IMR-90 (cell line): ENCODE data around the gene SEMA5A. TPM values are rescaled to one million over a fixed set of nuclear protein-coding genes. Genes with fewer than 3 reads are reported as not detected.

Experiments
- ATAC-seq: fragments of 200-7000 bp; cut with Tn5 transposase; 2 replicates; pipeline ENCODE4 v1.9.1; 2020; ENCODE audit warnings: low read depth, mild to moderate bottlenecking, moderate library complexity
- BruUV-seq: library from RNA; stranded (reverse); fragments of 400-500 nt; replicated peaks from 2 replicates; lab custom pipeline; 2021; lab: Mats Ljungman, UMichigan
- CTCF ChIA-PET: fragments of 300-600 bp; formaldehyde crosslinking; extraction: SDS; loops from one replicate; lab custom pipeline; 2021; ENCODE audit warnings: antibody characterized with exemption; lab: Yijun Ruan, JAX
- POLR2A ChIA-PET: fragments of 300-600 bp; sonication (Branson Sonifier 250); formaldehyde crosslinking; loops from one replicate; lab custom pipeline; 2022; ENCODE audit warnings: antibody characterized with exemption; ENCODE audit not compliant: unreplicated experiment; lab: Charles Lee
- DNase-seq: peaks from one replicate; pipeline ENCODE4 v3.0.0; 2013
- H2AFZ ChIP-seq: replicated peaks from 2 replicates; pipeline ENCODE3; 2013; ENCODE audit warnings: low read length, mild to moderate bottlenecking; ENCODE audit not compliant: poor library complexity
- H2AK5ac ChIP-seq: 2 replicates; pipeline ENCODE4 v1.6.1; 2013; ENCODE audit warnings: low read depth, low read length, inconsistent platforms
- H2AK9ac ChIP-seq: replicated peaks from 2 replicates; pipeline ENCODE3; 2013; ENCODE audit warnings: mild to moderate bottlenecking, low read depth, low read length, moderate library complexity; ENCODE audit not compliant: poor library complexity
- H2BK120ac ChIP-seq: 2 replicates; pipeline ENCODE4 v1.6.1; 2013; ENCODE audit warnings: low read depth, low read length, inconsistent platforms
- H2BK15ac ChIP-seq: 3 replicates; pipeline ENCODE4 v1.6.1; 2013; ENCODE audit warnings: low read depth, low read length, inconsistent platforms
- H2BK20ac ChIP-seq: 2 replicates; pipeline ENCODE4 v1.6.1; 2013; ENCODE audit warnings: low read depth, mild to moderate bottlenecking, inconsistent platforms, low read length, moderate library complexity
- H2BK5ac ChIP-seq: 2 replicates; pipeline ENCODE4 v1.6.1; 2013; ENCODE audit warnings: mild to moderate bottlenecking, low read depth, low read length, inconsistent platforms; ENCODE audit not compliant: poor library complexity, severe bottlenecking
- H3K14ac ChIP-seq: replicated peaks from 2 replicates; pipeline ENCODE4 v1.6.1; 2013; ENCODE audit warnings: low read depth, low read length, inconsistent platforms
- H3K18ac ChIP-seq: 2 replicates; pipeline ENCODE4 v1.6.1; 2013; ENCODE audit warnings: low read depth, low read length, control low read depth
- H3K23ac ChIP-seq: 2 replicates; pipeline ENCODE4 v1.6.1; 2013; ENCODE audit warnings: low read depth, low read length, inconsistent platforms
- H3K27ac ChIP-seq: 2 replicates; pipeline ENCODE4 v1.5.1; 2013; ENCODE audit warnings: mild to moderate bottlenecking, control low read depth, low read length; ENCODE audit not compliant: insufficient read depth
- H3K27me3 ChIP-seq: 2 replicates; pipeline ENCODE4 v1.6.1; 2013; ENCODE audit warnings: low read length; ENCODE audit not compliant: control insufficient read depth, insufficient read depth
- H3K36me3 ChIP-seq: 2 replicates; pipeline ENCODE4 v1.6.1; 2013; ENCODE audit warnings: low read length, mixed read lengths; ENCODE audit not compliant: control insufficient read depth, insufficient read depth
- H3K4ac ChIP-seq: 2 replicates; pipeline ENCODE4 v1.6.1; 2013; ENCODE audit warnings: low read depth, low read length, inconsistent platforms
- H3K4me1 ChIP-seq: 2 replicates; pipeline ENCODE4 v1.6.1; 2013; ENCODE audit warnings: low read length, mixed read lengths; ENCODE audit not compliant: control insufficient read depth, insufficient read depth
- H3K4me2 ChIP-seq: 2 replicates; pipeline ENCODE4 v1.6.1; 2013; ENCODE audit warnings: low read depth, mild to moderate bottlenecking, control low read depth, low read length, moderate library complexity
- H3K4me3 ChIP-seq: 2 replicates; pipeline ENCODE4 v1.5.1; 2013; ENCODE audit warnings: low read depth, mild to moderate bottlenecking, control low read depth, low read length, moderate library complexity; ENCODE audit not compliant: insufficient read depth
- H3K56ac ChIP-seq: 2 replicates; pipeline ENCODE4 v1.6.1; 2013; ENCODE audit warnings: low read length, inconsistent platforms; ENCODE audit not compliant: insufficient read depth; ENCODE audit errors: extremely low read depth
- H3K79me1 ChIP-seq, 2 experiments: 2 replicates each; pipeline ENCODE4 v1.6.1; 2013; ENCODE audit warnings: low read length in 2 of 2, inconsistent platforms in 1 of 2, low read depth in 1 of 2
- H3K9ac ChIP-seq: 2 replicates; pipeline ENCODE4 v1.6.1; 2013; ENCODE audit warnings: low read depth, low read length, control low read depth
- H3K9me1 ChIP-seq: 2 replicates; pipeline ENCODE4 v1.6.1; 2013; ENCODE audit warnings: low read length, inconsistent platforms; ENCODE audit not compliant: insufficient read depth
- H3K9me3 ChIP-seq: 2 replicates; pipeline ENCODE4 v1.6.1; 2013; ENCODE audit warnings: low read length; ENCODE audit not compliant: control insufficient read depth, insufficient read depth
- H4K20me1 ChIP-seq: 2 replicates; pipeline ENCODE4 v1.6.1; 2013; ENCODE audit warnings: low read length, inconsistent platforms; ENCODE audit not compliant: insufficient read depth
- H4K5ac ChIP-seq: 2 replicates; pipeline ENCODE4 v1.6.1; 2013; ENCODE audit warnings: mild to moderate bottlenecking, low read depth, low read length, control low read depth
- H4K8ac ChIP-seq, 2 experiments: 2 replicates each; pipeline ENCODE4 v1.6.1; 2013; ENCODE audit warnings: low read depth in 2 of 2, low read length in 2 of 2, control low read depth in 1 of 2, inconsistent platforms in 1 of 2
- H4K91ac ChIP-seq: 2 replicates; pipeline ENCODE4 v1.6.1; 2013; ENCODE audit warnings: low read depth, low read length, inconsistent platforms; ENCODE audit not compliant: insufficient read depth
- BHLHE40 ChIP-seq: fragments of 150-350 bp; IDR thresholded peaks from 2 replicates; pipeline ENCODE4 v1.6.1; 2016; ENCODE audit warnings: mild to moderate bottlenecking, low read depth, low read length
- CEBPB ChIP-seq: IDR thresholded peaks from 2 replicates; pipeline ENCODE4 v1.6.1; 2012; ENCODE audit warnings: low read depth, low read length, improper control_type of control experiment
- ELK1 ChIP-seq: fragments of 150-350 bp; IDR thresholded peaks from 2 replicates; pipeline ENCODE4 v1.6.1; 2016; ENCODE audit warnings: low read depth, mild to moderate bottlenecking, low read length, moderate library complexity, borderline replicate concordance
- FOS ChIP-seq: fragments of 150-350 bp; IDR thresholded peaks from 2 replicates; pipeline ENCODE4 v1.6.1; 2016; ENCODE audit warnings: low read depth, low read length
- MAFK ChIP-seq: IDR thresholded peaks from 2 replicates; pipeline ENCODE4 v1.6.1; 2012; ENCODE audit warnings: low read depth, low read length, improper control_type of control experiment
- MAZ ChIP-seq: IDR thresholded peaks from 2 replicates; pipeline ENCODE4 v1.6.1; 2012; ENCODE audit warnings: low read depth, mild to moderate bottlenecking, low read length, improper control_type of control experiment, moderate library complexity, borderline replicate concordance
- MXI1 ChIP-seq: IDR thresholded peaks from 2 replicates; pipeline ENCODE4 v1.6.1; 2012; ENCODE audit warnings: low read depth, mild to moderate bottlenecking, low read length, moderate library complexity, borderline replicate concordance
- NFE2L2 ChIP-seq: fragments of 150-350 bp; IDR thresholded peaks from 2 replicates; pipeline ENCODE4 v1.6.1; 2016; ENCODE audit warnings: low read depth, mild to moderate bottlenecking, low read length
- POLR2A ChIP-seq: IDR thresholded peaks from 2 replicates; pipeline ENCODE4 v1.6.1; 2012; ENCODE audit warnings: mild to moderate bottlenecking, low read depth, low read length
- RAD21 ChIP-seq: IDR thresholded peaks from 2 replicates; pipeline ENCODE4 v1.6.1; 2012; ENCODE audit warnings: low read length, improper control_type of control experiment
- RCOR1 ChIP-seq: IDR thresholded peaks from 2 replicates; pipeline ENCODE4 v1.6.1; 2012; ENCODE audit warnings: mild to moderate bottlenecking, low read length, improper control_type of control experiment; ENCODE audit not compliant: insufficient replicate concordance
- SMC3 ChIP-seq: fragments of 150-350 bp; IDR thresholded peaks from 2 replicates; pipeline ENCODE4 v1.6.1; 2016; ENCODE audit warnings: low read depth, mild to moderate bottlenecking, antibody characterized with exemption, low read length, moderate library complexity
- USF2 ChIP-seq: fragments of 150-350 bp; IDR thresholded peaks from 2 replicates; pipeline ENCODE4 v1.6.1; 2017; ENCODE audit warnings: mild to moderate bottlenecking, antibody characterized with exemption, low read length, low read depth
- WGBS, 2 experiments: methylation state at CpG; one replicate each; pipeline versions ENCODE4 v1.1.5 to v1.1.7; 2013; ENCODE audit warnings: missing lambda C conversion rate in 2 of 2; ENCODE audit not compliant: insufficient read length in 1 of 2; ENCODE audit errors: extremely low coverage in 2 of 2; 5-methylcytosine and 5-hydroxymethylcytosine counted together
- dilution Hi-C: fragments of 300-500 bp; cut with HindIII; formaldehyde crosslinking; loops from one replicate; pipeline ENCODE4 v1.14.3; 2018; ENCODE audit warnings: low sequenced_read_pairs; ENCODE audit not compliant: unreplicated experiment
- in situ Hi-C: fragments of 300-500 bp; cut with MboI; formaldehyde crosslinking; loops from 3 replicates; pipeline ENCODE4 v1.14.3; 2019; ENCODE audit warnings: low sequenced_read_pairs, inconsistent platforms, mixed read lengths
- intact Hi-C: fragments of 100-400 bp; cut with micrococcal nuclease; formaldehyde crosslinking; loops from 2 replicates; pipeline ENCODE4 v1.10.0; 2022
- polyA plus RNA-seq, 3 experiments: library from polyadenylated mRNA; depleted of rRNA; stranded (reverse); fragments of >200 nt; gene quantifications; 2 replicates each; pipeline ENCODE4 v1.2.3, GENCODE V29; 2012; ENCODE audit warnings: low replicate concordance in 1 of 3
- total RNA-seq: library from RNA; depleted of rRNA; stranded (reverse); fragments of >200 nt; gene quantifications from 2 replicates; pipeline ENCODE4 v1.2.3, GENCODE V29; 2012
- TF ChIP-seq, protein P1 (sequence below): conservative IDR thresholded peaks from 2 replicates; pipeline ENCODE4 v1.5.1; 2012; ENCODE audit warnings: mild to moderate bottlenecking, low read depth, low read length, improper control_type of control experiment

SEMA5A gene
- total and polyA plus RNA-seq, 2 of the 4 experiments (the other 2 are of a cell fraction), result 8.2 to 9.9 TPM

GRCh38 chr5:9347032-9347431, 198.8 kb downstream of the SEMA5A start:
- H3K9me3 ChIP-seq, result no peaks in the 10 kb centered on the region

More at GRCh38 chr5:9347032-9347431, 198.8 kb downstream of the SEMA5A start:
- Histone ChIP-seq H3K4me1 (peaks cover 19% of the 10 kb centered on the region), H3K36me3 (no peaks in the 10 kb centered on the region), H3K18ac (no peak overlapping the region), H3K4me2 (no peak overlapping the region), H2BK5ac (no peak overlapping the region), H2AK9ac (no peak overlapping the region), H3K56ac (no peak overlapping the region), H2BK20ac (no peak overlapping the region), H4K91ac (no peak overlapping the region), H3K79me1 (peaks cover 16 to 49% of the 10 kb centered on the region in 2 experiments; a peak in 3 of 4 replicates), H2AFZ (no peak overlapping the region), H3K9me1 (peaks cover 11% of the 10 kb centered on the region), H3K27ac (no peak overlapping the region), H2BK15ac (no peak overlapping the region), H4K20me1 (no peaks in the 10 kb centered on the region; the same call in 1 of the 2 replicates), H3K23ac (no peak overlapping the region), H4K8ac (no peak overlapping the region), H3K4ac (no peak overlapping the region), H3K14ac (no peak overlapping the region), H3K9ac (no peak overlapping the region), H2AK5ac (no peak overlapping the region), H4K5ac (no peak overlapping the region), H2BK120ac (no peak overlapping the region), H3K4me3 (no peak overlapping the region), H3K27me3 (no peaks in the 10 kb centered on the region)
- ChIA-PET POLR2A (no interaction called here), CTCF (interaction anchor here (0.7 kb wide), 1 partner anchor 348 kb away, joined by 6 read pairs; no protein-coding TSS in a partner anchor)
- dilution Hi-C loops, result no loop called here
- in situ Hi-C loops, result no loop called here
- WGBS, 2 experiments, result no CpG with 5 or more reads among the region's 3 CpGs
- ATAC-seq (no peak), DNase-seq (no peak)
- no TSS peak for BruUV-seq
- intact Hi-C loops, result no loop called here
- TF ChIP-seq POLR2A (no peak), MXI1 (no peak), MAZ (no peak), NFE2L2 (no peak), SMC3 (no peak), RCOR1 (no peak), CEBPB (no peak), MAFK (no peak), RAD21 (no peak), BHLHE40 (no peak), USF2 (no peak), FOS (no peak), ELK1 (no peak)
- TF ChIP-seq, protein P1, sequence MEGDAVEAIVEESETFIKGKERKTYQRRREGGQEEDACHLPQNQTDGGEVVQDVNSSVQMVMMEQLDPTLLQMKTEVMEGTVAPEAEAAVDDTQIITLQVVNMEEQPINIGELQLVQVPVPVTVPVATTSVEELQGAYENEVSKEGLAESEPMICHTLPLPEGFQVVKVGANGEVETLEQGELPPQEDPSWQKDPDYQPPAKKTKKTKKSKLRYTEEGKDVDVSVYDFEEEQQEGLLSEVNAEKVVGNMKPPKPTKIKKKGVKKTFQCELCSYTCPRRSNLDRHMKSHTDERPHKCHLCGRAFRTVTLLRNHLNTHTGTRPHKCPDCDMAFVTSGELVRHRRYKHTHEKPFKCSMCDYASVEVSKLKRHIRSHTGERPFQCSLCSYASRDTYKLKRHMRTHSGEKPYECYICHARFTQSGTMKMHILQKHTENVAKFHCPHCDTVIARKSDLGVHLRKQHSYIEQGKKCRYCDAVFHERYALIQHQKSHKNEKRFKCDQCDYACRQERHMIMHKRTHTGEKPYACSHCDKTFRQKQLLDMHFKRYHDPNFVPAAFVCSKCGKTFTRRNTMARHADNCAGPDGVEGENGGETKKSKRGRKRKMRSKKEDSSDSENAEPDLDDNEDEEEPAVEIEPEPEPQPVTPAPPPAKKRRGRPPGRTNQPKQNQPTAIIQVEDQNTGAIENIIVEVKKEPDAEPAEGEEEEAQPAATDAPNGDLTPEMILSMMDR, result no peak
